GM19239 (cell line): ENCODE results near the gene ZDHHC9.

Source experiments
- DNase-seq: peaks from one replicate; pipeline ENCODE4 v3.0.0; 2011; ENCODE audit warnings: low spot score; ENCODE audit not compliant: insufficient read length
- FAIRE-seq: peaks from 2 replicates; lab custom pipeline; 2011; peaks lifted over from hg19 to GRCh38; lab: Jason Lieb, UNC

Gene ZDHHC9

DNA sequence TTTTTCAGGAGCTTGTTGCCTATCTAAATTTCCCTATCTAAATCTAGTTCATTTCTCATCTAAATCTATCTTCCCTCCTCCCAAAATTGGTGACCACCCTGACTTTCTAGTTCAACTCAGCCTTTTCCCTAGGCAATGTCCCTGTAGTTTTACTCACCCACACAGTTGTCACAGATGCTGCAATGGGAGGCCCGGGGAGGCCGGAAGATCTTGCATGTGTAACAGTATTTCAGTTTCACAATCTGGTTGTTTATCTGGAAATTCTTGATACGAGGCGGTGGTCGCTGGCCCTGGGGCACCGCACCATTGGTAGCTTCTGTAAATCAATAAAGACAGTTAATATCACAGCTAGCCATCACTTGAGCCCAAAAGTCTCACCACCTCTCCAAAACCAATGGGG lies 20.2 kb downstream of the ZDHHC9 start:
- DNase-seq: no peak
- FAIRE-seq: no peak

DNA sequence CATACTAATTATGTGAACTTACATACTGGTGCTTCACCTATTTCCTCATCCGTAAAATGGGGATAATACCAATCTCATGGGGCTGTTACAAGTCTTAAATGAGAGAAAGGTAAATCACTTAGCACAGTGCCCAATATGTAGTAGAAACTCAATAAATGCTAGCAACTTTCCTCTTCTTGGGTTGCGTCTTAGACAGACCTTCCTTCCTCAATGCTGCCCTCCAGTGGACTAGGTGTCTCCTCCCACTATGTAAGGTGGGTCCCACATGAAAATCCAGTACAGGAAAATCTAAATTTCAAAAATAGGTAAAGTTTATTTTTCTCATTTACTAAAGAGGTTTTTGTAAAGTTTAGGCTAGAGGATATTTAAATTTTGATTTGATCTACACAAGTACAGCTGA lies 20.6 kb downstream of the ZDHHC9 start:
- peak; percentile 18 for DNase-seq
- FAIRE-seq: peak; percentile 68

DNA sequence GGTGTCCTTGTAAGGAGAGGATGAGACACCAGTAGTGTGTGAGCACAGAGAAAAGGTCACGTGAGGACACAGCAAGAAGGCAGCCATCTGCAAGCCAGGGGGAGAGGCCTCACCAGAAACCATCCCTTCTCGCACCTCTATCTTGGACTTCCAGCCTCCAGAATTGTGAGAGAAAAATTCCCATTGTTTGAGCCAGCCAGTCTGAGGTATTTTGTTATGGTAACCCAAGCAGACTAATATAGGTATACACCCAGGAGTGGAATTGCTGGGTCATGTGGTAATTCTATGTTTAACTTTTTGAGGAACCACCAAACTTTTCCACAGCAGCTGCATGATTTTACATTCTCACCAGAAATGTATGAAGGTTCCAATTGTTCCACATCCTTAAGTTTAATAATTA lies 25.6 kb downstream of the ZDHHC9 start:
- FAIRE-seq: no peak
- DNase-seq: no peak

DNA sequence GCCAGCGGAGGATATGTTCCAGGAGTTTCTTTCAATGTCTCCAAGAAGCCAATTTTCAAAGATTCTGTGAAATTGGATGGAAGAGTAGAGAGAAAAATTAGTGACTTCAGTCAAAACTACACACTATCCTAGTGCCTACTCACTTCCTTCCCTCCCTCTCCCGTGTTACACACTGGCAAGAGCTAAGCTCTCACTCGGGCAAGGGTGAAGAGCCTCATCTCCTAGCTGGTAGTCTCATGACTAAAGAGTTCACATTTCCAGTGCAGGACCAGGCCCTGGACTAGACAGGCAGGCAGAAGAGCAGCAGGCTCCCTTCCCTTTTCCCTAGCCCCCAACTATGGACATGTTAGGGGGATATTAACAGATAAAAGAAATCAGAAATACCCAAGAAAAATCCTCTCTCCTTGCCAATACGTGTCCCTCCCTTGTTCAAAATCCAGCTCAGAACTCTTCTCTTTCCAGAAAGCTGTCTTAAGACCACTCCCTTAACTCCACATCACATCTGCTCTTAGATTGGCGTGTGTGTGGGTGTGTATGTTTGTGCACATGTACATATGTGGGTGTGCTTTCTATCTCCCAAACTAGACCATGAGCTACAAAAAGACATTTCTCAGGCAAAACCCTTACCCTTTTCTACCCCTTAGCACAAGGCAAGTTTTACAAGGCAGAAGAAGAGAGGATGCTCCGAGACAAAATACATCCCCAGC lies 29.9 kb downstream of the ZDHHC9 start:
- no peak for DNase-seq
- FAIRE-seq: no peak

DNA sequence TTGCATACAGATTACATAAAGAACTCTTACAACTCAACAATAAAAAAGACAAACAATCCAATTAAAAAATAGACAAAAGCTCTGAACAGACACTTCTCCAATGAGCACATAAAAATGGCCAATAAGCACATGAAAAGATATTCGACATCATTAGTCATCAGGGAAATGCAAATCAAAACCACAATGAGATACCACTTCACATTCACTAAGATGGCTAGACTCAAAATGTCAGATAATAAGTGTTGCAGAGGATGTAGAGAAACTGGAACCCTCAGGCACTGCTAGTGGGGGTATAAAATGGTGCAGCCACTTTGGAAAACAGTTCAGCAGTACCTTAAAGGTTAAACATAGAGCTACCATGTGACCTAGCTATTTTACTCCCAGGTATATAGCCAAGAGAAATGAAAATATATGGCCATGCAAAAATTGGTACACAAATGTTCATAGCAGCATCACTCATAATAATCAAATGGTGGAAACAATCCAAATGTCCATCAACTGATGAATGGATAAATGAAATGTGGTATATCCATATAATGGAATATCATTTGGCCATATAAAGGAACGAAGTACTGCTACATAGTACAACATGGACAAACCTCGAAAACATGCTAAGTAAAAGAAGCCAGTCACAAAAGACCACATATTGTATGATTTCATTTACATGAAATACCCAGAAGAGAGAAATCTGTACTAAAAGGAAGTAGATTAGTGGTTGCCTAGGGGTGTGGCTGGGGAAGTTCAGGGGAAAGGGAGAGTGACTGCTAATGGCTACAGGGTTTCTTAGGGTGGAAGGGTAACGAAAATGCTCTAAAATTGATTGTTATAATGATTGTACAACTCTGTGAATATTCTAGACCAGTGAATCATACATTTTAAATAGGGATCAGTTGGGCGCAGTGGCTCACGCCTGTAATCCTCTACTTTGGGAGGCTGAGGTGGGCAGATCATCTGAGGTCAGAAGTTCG lies 34.6 kb downstream of the ZDHHC9 start:
- no peak for DNase-seq
- FAIRE-seq: peak; percentile 51

GRCh38 chrX:129808158-129808828 lies 35.4 kb downstream of the ZDHHC9 start:
- peak; percentile 14 for FAIRE-seq

DNA sequence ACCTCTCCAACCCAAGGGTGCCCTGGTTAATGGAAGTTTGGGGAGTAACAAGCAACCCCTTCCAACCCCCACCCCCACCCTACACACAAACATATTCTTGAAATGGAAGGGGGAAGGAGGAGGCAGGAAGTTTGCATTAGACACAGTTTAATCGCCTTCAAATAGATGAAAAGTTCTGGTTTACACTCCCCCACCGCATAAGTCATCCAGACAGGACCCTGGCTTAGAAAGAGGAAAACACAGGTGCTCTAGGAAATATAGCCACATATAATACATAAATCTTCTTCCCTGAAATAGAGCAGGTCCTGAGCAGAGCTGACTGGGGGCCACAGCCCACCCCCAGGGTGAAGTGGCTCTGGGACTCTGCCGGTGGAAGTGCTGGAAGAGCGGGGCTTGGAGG lies 38.9 kb downstream of the ZDHHC9 start:
- no peak for DNase-seq
- no peak for FAIRE-seq

More at GRCh38 chrX:129808158-129808828, 35.4 kb downstream of the ZDHHC9 start:
- DNase-seq: no peak

- DNase-seq: no peak
- no peak for FAIRE-seq
Measured at GRCh38 chrX:129802863-129803262, 40.8 kb downstream of the ZDHHC9 start.

GRCh38 chrX:129800186-129800585 lies 43.5 kb downstream of the ZDHHC9 start:
- FAIRE-seq: no peak
- no peak for DNase-seq

DNA sequence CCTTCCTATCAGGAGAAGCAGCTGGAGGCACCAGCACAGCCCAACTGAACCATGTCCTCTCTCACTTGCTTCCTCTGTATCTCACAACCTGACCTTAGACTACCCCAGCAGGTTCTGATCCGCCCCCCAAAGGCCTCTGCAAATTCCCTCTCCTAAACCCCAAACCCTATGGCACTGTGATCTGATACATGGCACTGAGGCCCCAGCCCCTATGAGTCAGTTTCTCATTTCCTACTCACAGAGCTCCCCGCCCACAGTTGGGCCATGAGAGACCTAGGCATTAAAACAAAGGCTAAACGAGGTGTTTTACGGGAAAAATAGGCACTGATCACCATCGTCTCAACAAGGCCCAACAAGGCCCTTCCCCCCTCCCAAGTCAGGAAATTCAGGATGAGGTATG lies 44.8 kb downstream of the ZDHHC9 start:
- FAIRE-seq: no peak

GRCh38 chrX:129798456-129798855 lies 45.2 kb downstream of the ZDHHC9 start:
- DNase-seq (no peak), FAIRE-seq (no peak)

More for the DNA sequence above, 44.8 kb downstream of the ZDHHC9 start:
- DNase-seq: no peak

GRCh38 chrX:129797251-129797906 lies 46.3 kb downstream of the ZDHHC9 start:
- DNase-seq (no peak), FAIRE-seq (peak; percentile 44)

DNA sequence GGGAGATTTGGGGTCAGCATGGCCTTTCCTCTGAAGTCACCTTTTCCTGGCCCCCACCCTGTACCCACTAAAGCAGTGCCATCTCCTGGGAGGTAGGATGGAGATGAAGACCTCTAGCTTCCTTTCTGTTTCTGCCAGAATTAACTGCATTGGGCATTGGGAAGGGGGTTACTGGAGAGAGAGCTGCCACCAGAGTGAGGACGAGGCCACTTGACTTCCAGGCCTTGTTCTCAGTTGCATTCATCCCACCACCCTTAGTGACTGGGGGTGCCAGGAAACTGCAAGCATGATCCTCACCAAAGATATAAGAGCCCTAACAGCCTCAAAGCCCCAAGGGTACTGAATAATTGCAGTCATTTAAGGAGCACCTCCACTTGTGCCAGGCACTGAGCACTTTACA lies 48.1 kb downstream of the ZDHHC9 start:
- FAIRE-seq (no peak), DNase-seq (no peak)

- DNase-seq (no peak), FAIRE-seq (no peak)
Measured at GRCh38 chrX:129793604-129794191, 50.0 kb downstream of the ZDHHC9 start.

- FAIRE-seq: peak; percentile 70
- DNase-seq: no peak
Measured at GRCh38 chrX:129792586-129793291, 50.9 kb downstream of the ZDHHC9 start.

DNA sequence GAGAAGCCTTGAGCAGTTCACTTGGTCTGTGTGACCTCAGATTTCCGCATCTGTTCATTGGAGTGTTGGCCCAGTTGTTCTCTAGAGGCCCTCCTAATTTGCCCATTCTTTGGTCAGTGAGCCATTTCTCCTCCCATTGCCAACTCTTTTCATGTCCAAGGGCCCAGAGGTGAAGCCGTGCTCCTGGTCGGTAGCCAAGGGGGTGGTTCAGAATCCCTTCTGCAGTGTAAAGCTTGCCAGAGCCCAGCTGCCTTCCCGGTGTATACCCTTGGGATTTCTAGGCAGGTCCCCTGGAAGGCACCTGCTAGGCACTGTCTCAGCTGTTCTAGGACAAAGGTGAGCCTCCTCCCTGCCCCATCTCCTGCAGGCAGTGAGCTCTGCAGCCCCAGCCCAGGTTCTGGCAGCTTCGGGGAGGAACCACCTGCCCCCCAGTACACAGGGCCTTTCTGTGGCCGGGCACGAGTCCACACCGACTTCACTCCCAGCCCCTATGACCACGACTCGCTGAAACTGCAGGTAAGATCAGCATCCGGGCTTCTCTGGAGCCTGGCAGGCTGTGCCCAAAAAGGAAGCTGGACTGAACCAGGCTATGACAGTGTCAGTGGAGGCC lies 51.6 kb downstream of the ZDHHC9 start:
- DNase-seq (no peak), FAIRE-seq (no peak)

DNA sequence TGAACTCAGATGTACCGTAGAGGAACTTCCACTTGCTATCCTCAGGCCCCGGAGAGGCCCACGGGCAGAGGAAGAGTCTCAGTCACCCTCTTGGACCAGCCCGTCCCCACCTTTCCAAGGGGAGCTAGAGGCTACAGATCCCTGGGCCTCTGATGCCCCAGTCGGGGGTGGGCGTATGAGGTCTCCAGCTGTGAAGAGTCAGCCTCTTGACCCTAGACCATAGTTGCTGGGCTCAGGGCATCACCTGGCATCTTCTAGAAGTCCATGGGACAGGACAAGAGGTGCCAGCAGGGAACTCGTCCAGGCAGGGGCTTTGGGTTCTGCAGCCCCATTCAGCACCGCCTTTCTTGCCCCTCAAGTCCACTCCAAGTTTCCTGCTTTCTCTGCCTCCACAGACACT lies 52.4 kb downstream of the ZDHHC9 start:
- FAIRE-seq (peak; percentile 66), DNase-seq (no peak)

GRCh38 chrX:129790808-129791207 lies 52.9 kb downstream of the ZDHHC9 start:
- no peak for FAIRE-seq
- DNase-seq: no peak

GRCh38 chrX:129790146-129790545 lies 53.5 kb downstream of the ZDHHC9 start:
- DNase-seq (no peak), FAIRE-seq (no peak)
